GM19099 (cell line): ENCODE measurements around the gene ARX.

ENCODE experiments used
- POLR2A ChIP-seq: IDR thresholded peaks from 3 replicates; pipeline ENCODE4 v1.6.1; 2011; ENCODE audit warnings: low read depth; ENCODE audit not compliant: insufficient read length; ENCODE audit errors: extremely low read depth

Gene ARX

DNA sequence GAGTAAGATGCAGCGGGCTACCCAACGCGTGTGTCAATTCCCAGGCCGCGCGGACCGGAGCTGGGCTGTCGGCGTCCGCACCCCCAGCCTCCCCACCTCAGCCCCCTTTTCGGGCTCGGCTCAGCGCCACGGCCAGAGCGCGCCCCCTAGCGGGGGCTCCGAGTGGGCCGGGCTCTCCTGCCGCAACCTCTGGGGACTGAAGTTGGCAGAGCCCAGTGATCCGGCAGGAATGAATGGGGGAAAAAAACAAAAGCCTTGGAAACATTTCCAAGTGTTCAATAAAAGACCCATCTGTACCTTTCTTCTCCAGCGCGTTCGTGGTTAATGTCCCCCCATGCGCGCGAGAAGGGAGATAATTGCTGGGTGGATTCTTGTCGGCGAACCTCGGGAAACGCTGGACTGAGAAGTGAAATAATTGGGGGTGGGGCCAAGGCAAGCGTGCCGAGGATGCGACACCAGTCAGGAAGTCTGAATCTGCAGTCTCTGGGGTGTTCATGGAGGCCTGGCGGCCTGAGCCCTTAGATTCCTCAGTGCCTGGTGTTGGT is 5.2 kb upstream of the ARX start:
- TF ChIP-seq POLR2A = no peak

DNA sequence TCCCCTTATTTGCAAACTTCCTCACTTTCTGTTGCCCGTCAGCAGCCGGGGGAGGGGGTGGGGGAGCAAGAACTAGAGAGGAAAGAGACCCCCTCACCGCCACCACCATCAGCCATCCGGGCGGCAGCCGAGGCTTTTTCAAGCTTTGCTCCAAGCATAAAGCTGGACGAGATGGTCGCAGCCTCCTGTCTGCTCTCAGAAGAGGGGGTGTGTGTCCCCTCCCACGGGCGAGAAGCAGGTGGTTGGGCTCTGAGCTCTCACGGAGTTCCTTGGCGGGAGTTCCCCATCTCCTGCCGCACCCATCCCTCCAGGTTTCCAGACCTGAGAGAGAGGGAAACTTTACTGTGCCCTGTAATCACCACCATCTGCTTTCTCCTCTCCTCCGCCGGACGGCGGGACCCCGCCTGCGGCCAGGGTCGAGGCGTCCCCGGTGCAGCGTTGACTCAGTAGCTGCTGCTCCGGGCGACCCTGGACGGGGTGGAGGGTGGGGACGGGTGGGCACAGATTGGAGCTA is 4.7 kb upstream of the ARX start:
- no peak for TF ChIP-seq POLR2A

- no peak for TF ChIP-seq POLR2A
Observed at GRCh38 chrX:25019707-25020390, 4.1 kb upstream of the ARX start.

DNA sequence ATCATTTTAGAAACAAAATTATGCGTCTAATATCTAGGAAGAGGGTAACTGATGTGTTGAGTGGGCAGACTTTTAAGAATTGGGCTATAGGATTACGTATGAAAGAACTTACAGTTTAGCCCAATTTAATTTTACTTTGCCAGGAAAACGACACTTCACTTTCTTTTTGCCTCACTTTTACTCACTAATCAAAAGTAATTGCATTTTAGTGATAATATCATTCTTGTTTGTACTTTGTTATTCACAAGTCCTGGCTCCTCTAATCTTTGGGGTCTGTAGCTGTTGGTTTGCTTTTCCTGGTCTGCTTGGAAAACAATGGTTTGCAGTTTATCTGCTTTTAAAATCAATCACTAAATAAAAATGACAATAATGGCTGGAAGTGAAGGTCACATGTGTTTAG is 2.9 kb upstream of the ARX start:
- no peak for TF ChIP-seq POLR2A

GRCh38 chrX:25017667-25018247 is 2.0 kb upstream of the ARX start:
- TF ChIP-seq POLR2A = no peak

DNA sequence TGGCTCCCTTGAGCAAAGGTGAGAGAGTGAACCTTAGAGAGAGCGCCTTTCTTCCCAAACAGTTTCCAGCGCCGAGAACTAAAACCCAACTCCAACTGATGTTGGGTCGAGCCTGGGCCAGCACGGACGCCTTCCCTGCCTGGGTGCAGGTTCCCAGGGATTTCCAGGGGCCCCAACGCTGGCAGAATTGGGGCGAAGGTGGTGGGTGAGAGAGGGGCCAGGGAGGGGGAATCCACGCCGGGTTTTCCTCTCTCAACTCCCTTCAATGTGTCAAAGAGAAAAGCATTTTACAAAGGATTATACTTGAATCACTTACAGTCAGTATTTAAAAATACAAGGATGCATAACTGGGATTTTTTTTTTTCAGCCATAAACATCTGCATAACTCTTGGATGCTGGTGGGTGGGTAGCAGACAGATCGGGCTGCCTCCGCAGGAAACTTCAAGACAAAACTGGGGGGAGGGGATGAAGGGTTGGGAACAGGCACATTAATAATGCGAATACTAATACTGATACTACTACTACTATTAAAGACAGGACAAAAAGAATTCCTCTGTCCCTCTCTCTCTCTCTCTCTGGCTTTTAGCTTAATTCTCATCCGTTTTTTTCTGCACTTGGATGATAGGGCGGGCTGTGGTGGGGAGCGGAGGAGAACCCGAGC is 1.3 kb upstream of the ARX start:
- no peak for TF ChIP-seq POLR2A

DNA sequence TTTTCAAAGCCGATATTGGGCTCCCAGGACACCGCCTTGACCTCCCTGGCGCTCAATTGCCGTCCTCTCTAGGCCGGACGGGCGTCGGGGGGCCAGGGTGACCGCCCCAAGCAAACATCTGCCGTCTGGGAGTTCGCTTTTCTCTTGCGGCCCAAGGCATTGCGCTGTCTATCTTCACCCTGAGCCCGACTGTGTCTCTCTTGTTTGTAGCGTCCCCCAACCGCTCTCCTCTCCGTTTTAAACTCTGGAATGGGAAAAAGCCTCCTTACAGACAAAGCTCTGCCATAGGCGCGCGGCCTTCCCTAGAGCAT is 551 bp upstream of the ARX start:
- no peak for TF ChIP-seq POLR2A

DNA sequence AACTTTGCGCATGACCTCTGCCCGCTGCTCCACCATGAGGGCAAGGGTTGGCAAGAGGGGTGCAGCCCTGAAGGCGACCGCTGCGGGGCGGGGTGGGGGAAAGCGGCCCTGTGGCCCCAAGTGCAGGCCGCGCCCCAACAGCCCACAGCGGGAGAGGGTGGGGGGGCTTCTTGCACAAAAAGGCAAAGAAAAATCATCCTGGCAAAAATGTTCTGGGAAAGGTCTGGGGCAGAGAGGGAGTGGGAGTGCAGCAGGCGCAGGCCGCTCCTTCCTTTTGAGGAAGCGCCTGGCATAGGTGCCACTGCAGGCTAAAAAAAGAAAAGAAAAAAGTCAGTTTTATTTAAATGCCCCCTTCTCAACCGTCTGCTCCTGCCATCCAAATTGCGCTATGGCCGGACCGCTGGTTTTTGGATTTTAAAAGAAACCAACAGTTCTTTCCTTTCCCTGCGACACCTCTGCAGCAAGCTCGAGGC is 1.4 kb downstream of the ARX start:
- TF ChIP-seq POLR2A = no peak

- TF ChIP-seq POLR2A = no peak
Observed at GRCh38 chrX:25013632-25014365, 2.0 kb downstream of the ARX start.

- TF ChIP-seq POLR2A = no peak
Observed at GRCh38 chrX:25012793-25013631, 2.8 kb downstream of the ARX start.

GRCh38 chrX:25012433-25012735 is 3.4 kb downstream of the ARX start:
- no peak for TF ChIP-seq POLR2A

DNA sequence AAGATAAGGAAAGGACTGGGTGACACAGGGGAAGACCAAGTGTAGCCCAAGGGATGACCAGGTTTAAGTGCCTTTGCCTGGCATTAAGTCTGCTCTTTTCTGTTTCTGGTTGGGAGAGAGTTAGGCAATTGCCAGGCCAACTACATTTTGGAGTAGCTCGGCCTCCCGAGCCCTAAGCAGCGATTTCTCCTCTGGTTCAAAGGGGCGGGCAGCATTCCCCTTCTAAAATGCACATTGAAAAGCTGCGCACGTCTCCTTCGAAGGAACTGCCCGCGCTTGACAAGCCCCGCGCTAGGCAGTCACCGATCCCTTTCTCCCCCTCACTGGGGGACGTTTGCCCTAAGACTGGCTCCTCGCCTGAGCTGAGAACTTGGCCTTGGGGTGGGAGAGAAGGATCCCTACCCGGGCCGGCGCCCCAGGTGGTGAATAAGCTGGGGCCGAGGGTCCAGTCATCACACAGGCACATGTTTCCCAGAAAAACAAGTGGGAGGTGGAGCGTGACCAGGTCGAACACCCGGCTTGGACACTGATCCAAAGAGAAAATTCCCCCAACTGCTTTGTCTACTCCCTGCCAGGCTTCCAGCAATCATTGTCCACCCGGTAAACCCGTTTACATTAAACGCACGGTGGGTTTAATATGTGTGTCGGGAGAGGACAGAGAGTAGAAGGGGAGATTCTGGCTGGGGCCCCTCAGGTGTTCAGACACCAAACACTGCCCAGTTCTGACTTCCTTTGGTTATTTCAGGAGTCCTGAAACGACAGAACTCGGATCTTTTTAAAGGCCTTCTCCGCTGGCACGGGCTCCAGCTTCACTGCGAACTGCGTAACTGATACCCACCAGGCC is 4.0 kb downstream of the ARX start:
- TF ChIP-seq POLR2A = no peak

GRCh38 chrX:25010784-25011588 is 4.8 kb downstream of the ARX start:
- no peak for TF ChIP-seq POLR2A
